NCI-H1694 (cell line): ENCODE data around the gene RPP40.

Source experiments
- DNase-seq: peaks from one replicate; lab custom pipeline; 2025; lab: John Stamatoyannopoulos, UW

RPP40 gene

DNA sequence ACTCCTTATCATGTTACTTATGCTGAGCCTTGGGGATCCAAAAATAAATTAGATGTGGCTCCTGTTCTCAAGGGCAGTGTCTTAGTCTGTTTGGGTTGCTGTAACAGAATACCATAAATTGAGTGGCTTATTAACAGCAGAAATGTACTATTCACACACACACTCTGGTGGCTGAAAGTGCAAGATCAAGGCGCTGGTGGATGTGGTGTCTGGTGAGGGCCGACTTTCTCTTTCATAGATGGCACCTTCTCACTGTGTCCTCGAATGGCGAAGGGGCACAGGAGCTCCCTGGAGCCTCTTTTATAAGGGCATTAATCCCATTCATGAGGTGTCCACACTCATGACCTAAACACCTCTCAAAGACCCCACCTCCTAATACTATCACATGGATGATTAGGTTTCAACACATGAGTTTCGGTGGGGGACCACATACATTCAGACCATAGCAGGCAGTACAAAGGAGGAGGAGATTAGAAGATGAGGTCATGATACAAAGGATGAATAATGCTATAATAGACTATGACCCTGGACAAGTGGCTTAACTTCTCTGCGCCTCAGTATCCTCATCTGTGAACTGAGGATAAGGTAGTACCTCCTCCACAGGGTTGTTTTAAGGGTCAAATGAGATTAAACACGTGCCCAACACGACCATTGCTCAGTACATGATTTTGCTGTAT lies 34.1 kb downstream of the RPP40 start:
- no peak for DNase-seq

DNA sequence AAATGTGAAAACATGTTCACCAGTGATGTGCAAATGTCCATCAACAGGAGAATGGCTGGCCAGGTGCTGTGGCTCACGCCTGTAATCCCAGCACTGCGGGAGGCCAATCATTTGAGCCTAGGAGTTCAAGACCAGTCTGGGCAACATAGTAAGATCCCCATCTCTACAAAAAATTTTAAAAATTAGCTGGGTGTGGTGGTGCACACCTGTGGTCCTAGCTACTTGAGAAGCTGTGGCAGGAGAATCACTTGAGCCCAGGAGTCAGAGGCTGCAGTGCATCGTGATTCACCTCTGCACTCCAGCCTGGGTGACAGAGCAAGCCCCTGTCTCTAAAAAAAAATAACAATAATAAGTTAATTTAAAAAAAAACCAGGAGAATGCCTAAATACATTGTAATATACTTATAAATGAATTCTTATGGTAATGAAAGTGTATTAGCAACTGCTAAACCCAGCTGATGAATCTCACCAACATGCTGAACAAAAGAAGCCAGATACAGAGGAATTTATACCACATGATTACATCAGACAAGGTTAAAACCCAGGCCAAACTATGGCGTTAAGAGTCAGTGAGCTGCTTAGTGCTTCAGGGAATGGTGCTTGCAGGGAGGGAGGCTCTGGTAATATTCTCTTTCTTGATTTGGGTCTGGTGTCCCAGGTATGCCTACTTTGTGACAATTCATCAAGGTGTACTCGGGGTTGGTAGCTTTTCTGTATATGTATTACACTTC lies 36.4 kb downstream of the RPP40 start:
- DNase-seq, result no peak

DNA sequence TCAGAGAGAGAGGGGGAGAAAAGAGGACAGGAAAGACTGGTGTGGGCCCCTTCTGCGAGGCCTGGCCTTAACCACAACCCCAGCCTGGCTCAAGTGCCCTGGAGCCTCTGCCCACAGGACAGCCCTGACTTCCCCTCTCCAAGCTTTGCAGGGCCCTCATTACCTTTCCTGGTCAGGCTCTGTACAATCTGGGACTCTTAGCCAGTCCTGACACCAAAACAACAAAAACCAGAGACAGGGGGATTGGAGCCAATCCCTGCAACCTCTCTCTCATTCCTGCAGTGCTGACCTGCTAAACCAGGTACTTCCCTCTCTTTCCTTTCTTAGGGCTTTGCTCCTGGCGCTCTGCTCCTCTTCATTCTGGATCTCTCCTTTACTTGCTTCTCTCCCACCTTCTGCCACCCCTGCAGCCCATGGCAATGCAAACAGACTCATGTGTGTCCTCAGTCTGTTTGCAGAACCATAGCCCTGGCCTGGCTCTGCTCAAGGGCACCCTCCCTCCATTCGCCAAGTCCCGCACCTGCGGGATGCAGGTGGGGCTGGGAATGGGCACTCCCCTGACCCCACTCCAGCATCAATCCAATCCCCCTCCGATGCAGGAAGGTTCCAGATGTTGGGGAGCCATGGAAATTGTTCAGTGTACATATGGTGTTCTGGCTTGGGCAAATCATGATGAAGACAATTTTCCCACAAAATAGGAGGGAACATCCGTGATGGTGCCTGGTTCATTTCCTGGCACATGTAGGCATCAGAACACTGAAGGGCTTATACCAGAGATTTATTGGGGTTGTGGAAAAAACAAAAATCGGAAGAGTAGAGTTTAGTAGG lies 38.1 kb downstream of the RPP40 start:
- no peak for DNase-seq

DNA sequence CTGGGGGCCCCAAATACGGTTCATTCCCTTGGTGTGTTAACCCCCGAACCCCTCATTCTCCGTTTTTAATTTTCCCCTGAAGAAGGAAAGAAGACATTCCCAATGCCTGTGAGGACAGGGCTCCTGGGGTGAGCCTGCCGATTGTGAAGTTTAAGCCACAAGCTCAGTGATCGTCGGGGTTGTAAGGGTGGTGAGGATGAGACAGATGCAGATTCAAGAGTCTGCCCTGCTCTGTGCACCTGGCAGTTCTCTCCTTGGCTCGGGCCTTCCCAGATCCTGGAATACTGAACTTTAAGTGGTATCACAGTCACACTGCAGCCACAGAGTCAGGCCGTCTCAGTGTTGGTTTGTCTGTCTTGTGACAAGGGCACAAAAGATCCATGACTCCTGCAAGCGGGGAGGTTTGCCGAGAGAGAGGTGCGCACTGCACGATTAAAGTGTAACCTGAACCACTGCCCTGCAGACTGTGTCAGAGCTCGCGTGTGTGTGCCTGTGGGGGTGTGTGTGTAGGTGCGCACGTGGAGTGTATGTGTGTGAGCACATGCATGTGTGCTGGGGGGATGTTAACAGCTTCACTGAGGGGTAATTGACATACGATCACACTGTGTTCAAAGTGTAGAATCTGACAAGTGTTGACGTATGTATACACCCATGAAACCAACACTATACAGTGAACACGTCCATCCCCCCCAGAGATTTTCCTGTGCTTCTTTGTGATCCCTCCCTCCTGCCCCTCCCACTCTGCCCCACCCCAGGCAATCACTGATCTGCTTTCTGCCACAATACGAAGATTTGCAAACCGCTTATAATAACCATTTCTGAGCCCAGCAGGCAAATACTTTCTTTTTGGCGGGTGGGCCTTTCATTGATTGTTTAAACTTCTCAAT lies 38.9 kb downstream of the RPP40 start:
- no peak for DNase-seq

DNA sequence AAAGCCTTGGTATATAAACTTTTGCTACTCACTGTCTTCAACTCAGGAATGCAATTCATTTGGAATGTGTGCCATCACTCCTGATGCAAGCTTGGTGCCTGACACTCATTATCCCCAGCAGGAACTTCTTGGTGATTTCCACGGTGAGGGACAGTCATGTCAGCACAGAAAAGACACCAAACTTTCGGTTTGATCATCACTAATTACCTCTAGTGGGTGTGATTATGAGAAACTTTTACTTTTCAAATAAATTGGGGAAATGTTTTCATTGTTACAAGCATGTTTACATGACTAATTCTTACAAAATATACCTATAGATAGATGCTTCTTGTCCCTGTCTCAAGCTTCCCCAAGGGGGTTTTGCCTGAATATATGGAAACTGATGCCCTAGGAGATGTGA lies 40.9 kb downstream of the RPP40 start:
- DNase-seq, result no peak

DNA sequence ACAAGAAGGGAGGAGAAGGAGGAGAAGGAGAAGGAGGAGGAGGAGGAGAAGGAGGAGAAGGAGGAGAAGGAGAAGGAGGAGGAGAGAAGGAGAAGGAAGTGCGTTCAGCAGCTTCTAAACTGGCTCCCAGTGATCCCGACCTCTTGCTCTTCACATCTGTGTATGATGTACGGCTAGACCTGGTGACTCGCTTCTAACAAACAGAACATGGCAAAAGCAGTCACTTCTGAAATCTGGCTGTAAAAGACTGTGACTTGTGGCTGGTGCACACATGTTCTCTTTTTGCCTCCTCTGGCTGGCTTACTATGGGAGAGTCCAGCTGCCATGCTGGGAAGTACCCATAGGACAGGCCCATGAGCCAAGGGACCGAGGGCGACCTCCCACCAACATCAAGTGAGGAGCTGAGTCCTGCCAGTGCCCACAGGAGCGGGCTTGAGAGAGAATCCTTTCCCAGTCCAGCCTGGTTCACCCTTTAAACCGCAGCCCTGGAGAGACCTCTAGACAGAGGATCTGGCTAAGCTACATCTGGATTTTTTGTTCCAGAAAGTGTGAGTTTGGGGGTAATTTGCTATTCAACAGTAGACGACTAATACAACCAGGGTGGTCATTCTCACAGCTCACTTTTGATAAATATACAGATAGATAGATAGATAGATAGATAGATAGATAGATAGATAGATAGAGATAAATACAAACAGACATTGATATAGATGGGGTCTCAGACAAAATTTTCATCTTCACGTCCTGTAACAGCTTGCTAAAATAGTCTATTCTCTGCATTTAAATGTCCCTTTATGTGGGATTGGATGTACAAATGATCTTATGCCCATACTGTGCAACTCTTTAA lies 42.3 kb downstream of the RPP40 start:
- DNase-seq, result no peak

DNA sequence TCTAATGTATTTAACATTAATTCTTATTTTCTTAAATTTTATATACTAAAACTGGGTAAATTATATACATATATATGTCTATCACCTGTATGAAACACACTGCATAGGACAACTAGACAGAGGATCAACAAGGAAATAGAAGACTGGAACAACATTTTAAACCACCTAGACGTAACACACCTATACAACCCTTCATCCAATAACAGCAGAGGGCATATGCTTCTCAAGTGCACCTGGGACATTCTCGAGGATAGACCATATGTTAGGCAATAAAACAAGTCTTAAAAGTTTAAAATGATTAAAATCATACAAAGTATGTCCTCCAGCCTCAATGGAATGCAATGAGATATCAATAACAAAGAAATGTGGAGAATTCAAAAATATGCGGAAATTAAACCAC lies 45.2 kb downstream of the RPP40 start:
- no peak for DNase-seq

DNA sequence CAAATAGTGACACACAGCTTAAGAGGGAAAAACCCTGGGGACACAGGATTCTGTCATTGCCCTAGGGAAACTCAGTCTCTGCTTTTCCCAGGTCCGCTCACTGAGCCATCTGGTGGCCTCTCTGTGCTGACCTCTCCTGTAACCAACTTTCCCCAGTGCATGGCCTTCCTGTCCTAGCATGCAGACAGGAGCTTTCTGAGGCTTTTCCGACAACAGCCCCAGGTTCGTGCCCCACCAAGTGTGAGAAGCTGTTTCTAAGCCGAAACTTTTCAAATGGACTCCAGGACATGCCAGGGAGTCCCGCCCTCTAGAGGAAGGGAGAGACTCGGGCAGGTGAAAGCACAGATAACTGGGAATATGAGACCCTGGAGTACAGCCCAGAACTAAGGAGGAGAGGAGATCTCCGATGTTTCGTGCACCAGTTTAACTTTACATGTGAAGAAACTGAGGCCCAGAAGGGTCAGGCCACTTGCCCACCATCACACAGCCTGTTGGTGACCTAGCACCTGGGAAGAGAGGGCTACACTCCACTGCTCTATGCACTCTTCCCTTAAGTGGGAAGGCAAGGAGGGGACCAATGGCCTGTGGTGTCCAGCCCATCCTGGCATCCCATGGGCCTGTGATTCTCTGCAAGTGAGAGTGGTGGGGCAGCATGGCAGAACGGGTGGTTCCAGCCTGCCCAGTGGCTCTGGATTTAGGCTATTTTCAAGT lies 46.2 kb downstream of the RPP40 start:
- DNase-seq, result no peak

DNA sequence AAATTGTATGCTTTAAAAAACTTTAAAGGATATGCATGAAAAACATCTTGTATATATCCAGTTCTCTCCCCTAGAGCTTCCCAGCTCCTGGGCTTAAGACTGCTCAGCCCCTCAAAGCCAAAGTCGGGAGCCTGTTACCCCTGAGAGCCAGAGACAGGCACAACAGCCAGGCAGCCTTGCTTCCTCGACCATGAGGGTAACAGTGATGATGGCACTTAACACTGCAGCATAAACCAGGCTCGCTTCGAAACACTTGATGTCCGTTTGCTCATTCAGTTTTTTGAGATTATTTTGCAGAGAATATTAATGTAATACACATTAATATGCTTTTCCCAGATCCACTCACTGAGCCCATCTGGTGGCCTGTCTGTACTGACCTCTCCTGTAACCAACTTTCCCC lies 47.2 kb downstream of the RPP40 start:
- DNase-seq, result no peak

DNA sequence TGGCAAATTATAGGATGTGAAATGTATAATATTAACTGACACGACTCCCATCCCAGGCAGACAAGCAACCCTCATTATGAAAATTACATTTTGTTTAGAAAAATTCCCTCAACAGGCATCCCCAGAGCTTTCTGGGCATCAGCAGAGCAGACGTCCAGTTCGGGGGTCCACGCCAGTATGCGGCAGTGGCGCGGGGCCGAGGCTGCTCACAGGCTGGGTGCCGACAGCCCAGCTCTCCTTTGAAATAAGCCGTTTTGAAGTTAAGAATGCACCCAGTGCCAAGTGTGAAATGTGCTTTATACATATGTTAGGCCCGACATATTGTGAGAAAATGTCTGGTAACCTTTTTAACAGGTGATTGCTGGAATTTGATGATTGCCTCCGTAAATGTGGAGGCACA lies 50.4 kb downstream of the RPP40 start:
- DNase-seq, result no peak

DNA sequence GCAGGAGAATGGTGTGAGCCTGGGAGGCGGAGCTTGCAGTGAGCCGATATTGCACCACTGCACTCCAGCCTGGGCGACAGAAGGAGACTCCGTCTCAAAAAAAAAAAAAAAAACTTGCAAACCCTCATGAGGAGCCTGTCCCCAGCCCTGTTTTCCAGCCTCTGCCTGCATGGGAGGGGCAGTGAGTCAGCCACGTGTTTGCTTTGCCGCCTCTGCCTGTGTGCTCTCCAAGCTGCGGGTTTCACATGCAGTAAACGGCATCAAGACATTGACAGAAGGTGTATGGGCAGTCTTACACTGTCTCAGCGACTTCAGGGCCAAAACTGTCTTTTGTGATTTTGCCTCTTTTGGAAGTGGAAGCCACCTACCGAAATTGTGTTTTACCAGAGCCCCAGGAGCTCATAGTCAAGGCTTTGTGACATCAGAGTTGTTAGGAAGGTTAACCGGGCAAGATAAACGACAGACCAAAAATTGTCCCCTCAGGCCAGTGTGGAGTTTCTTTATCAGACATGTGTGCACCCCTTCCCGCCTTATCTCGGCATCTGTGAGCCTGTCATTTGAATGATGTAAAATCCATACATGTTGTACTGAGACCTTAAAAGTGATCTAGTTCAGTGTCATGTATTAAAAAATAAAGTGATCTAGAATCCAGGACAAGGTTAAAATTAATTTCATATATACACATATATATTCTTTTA lies 52.9 kb downstream of the RPP40 start:
- DNase-seq, result no peak

DNA sequence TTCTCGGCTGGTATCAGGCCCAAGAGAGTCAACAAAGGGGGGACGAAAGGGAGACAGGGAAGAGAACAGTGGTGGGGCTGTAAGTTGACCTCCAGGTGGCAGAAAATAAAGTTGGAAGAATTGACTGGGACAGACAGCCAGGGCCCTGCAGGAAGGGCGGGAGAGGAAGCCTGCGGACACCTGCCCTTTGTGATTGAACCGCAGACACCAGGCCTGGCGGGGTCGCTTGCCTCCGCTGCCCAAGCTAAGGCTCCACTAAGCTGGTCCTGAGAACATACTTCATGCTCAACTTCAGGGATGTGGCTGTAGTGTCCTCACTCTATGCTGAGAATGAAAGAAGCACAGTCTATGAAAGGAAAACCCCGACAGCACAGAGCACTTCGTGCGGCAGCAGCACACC lies 53.8 kb downstream of the RPP40 start:
- DNase-seq, result no peak

DNA sequence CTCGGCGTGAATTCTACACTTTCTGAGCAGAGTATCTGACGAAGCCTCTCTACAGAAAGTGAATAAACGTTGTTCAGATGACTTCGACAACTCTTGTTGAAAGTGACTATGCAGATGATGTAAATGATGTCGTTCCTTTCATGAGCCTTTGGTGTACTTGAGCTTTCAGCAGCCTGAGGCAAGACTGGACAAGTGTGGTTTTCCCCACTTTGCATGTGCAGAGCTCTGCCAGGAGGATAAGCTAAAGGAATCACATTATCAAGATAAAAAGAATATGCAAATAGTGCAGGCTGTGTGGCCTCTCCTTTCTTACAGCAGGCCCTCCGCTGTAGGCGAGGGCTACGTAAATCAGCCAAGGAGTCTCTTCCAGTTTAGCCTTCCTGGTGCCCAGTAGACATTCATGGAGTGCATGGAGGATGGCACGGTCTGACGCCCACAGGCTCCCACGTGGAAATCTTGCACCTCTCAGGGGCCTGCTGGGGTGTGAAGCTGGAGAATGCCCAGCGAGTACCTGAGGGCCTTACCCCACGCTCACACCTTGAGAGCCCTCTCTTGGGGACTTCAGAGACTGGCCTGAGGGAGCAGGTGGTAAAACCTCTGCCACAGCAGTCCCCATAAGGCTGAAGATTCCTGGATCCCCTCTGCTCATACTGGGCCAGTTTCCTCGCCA lies 54.9 kb downstream of the RPP40 start:
- no peak for DNase-seq

DNA sequence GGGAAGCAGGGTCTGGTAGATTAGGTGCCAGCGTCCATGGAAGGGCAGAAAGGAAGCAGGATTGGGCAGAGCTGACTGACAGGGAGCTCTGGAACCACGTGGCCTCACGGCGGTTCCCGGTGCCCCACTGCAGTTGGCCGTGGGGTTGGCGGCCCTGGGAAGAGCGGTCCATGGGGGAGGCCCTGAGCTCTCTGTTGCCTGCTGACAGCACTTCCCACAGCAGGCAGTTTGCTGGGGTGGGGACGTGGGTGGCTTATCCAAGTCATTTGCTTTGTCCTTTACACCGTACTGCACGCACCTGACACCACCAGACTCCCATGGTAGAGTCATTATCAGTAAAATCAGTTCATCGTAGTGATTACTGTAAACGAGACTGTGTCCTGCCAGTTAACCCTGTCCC lies 56.1 kb downstream of the RPP40 start:
- no peak for DNase-seq

DNA sequence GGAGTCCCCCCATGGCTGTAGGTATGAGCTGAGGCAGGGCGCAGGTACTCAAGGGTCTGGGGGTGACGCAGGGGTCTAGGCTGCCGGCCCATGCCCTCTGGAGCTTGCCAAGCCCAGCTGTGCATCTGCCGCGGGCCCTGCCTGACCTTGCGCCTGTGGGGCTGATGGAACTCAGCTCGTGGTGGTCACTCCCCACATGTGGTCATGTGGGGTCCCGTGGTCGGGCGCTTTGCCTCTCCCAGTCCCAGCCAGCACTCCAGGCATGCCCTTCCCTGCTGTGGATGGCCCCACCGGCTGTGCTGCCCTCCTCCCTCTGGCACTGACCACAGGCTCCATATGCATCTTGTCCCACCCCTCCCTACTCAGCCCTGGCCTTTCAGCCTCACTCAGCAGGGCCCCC lies 57.3 kb downstream of the RPP40 start:
- DNase-seq, result no peak
